ENCODE results near the gene MAP3K14.

Gene MAP3K14

DNA sequence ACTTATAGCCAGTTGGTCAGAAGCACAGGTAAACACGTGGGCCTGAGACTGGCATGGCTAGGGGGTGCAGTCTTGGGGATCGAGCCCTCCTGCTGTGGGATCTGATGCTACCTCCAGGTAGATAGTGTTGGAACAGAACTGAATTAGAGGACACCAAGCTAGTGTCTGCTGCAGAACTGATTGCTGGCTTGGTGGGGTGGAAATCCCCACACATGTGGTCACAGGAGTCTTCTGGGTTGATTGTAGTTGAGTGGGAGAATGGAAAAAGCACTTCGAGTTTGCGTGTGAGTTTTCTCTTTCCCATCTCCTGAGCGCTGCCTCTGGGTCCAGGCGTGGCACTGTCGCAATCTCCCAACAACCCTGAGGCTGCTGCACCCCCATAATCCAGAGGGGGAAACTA lies 46.9 kb downstream of the MAP3K14 start:
- TF ChIP-seq, protein P1, sequence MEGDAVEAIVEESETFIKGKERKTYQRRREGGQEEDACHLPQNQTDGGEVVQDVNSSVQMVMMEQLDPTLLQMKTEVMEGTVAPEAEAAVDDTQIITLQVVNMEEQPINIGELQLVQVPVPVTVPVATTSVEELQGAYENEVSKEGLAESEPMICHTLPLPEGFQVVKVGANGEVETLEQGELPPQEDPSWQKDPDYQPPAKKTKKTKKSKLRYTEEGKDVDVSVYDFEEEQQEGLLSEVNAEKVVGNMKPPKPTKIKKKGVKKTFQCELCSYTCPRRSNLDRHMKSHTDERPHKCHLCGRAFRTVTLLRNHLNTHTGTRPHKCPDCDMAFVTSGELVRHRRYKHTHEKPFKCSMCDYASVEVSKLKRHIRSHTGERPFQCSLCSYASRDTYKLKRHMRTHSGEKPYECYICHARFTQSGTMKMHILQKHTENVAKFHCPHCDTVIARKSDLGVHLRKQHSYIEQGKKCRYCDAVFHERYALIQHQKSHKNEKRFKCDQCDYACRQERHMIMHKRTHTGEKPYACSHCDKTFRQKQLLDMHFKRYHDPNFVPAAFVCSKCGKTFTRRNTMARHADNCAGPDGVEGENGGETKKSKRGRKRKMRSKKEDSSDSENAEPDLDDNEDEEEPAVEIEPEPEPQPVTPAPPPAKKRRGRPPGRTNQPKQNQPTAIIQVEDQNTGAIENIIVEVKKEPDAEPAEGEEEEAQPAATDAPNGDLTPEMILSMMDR (IDR thresholded peaks at IDR 0.05; ENCODE audit: insufficient read depth, low read length, poor library complexity, severe bottlenecking): no peak
- no peak for TF ChIP-seq EZH2phosphoT487 (conservative IDR thresholded peaks at IDR 0.05; ENCODE audit: low read length)
- H3K27me3 ChIP-seq (ENCODE audit: low read length): no peaks in the 10 kb centered on the region
- no peaks in the 10 kb centered on the region for H3K36me3 ChIP-seq (ENCODE audit: low read length)

DNA sequence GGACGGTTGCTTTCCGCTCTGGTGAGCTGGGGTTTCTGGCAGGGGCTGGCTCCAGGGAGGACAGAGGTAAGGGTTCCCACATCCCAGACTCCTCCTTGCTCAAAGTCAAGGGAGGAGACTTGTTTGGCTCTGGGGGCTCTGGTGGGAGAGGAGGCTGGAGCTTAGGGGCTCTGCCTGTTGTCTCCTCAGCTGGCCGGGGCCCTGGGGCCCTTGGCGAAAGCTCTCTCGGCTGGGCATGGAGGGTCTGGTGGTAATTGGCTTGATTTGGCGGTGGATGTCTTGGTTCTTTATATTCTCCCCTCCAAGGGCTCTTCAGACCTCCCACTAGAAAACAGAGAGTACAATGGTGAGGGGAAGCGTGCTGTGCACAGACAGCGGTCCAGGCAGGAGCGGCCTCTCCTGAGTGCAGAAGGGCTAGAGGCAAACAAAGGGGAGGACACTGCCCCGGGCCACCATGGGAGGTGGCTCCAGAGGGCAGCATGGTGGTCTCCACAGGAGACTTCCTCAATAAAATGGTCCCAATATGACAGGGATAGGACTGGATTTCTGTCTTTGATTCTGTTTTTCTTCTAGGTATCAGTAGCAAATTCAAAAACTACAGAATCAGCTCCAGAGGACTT lies 49.3 kb downstream of the MAP3K14 start:
- no peak for TF ChIP-seq EZH2phosphoT487 (conservative IDR thresholded peaks at IDR 0.05; ENCODE audit: low read length)
- TF ChIP-seq, protein P1 (IDR thresholded peaks at IDR 0.05; ENCODE audit: insufficient read depth, low read length, poor library complexity, severe bottlenecking): no peak
- Histone ChIP-seq H3K9ac (ENCODE audit: low read length) (no peak overlapping the region), H3K4me2 (ENCODE audit: low read depth, low read length, poor library complexity, severe bottlenecking) (no peak overlapping the region), H3K27ac (ENCODE audit: low read depth, low read length) (no peak overlapping the region), H3K9me2 (replicated peaks; ENCODE audit: insufficient read depth, low read length) (no peaks in the 10 kb centered on the region), H3K4me3 (ENCODE audit: insufficient read depth, low read length, poor library complexity, severe bottlenecking) (no peak overlapping the region), H3K9me3 (ENCODE audit: insufficient read depth, low read length) (no peaks in the 10 kb centered on the region), H3K27me3 (ENCODE audit: low read length) (no peaks in the 10 kb centered on the region), H3K36me3 (ENCODE audit: low read length) (no peaks in the 10 kb centered on the region), H4K20me1 (ENCODE audit: low read depth, low read length) (no peaks in the 10 kb centered on the region), H3F3A (ENCODE audit: insufficient read depth) (peaks cover 2% of the 10 kb centered on the region; the same call in 1 of the 2 replicates), H3K79me2 (ENCODE audit: insufficient read depth, low read length) (no peaks in the 10 kb centered on the region), H2AFZ (ENCODE audit: low read depth, low read length, severe bottlenecking) (no peak overlapping the region)

More for the DNA sequence above, 46.9 kb downstream of the MAP3K14 start:
- Histone ChIP-seq H3K9ac (ENCODE audit: low read length) (no peak overlapping the region), H3K9me3 (ENCODE audit: insufficient read depth, low read length) (no peaks in the 10 kb centered on the region), H2AFZ (ENCODE audit: low read depth, low read length, severe bottlenecking) (no peak overlapping the region), H3K4me2 (ENCODE audit: low read depth, low read length, poor library complexity, severe bottlenecking) (no peak overlapping the region), H4K20me1 (ENCODE audit: low read depth, low read length) (no peaks in the 10 kb centered on the region), H3K9me2 (replicated peaks; ENCODE audit: insufficient read depth, low read length) (no peaks in the 10 kb centered on the region), H3K27ac (ENCODE audit: low read depth, low read length) (no peak overlapping the region), H3K79me2 (ENCODE audit: insufficient read depth, low read length) (no peaks in the 10 kb centered on the region), H3K4me3 (ENCODE audit: insufficient read depth, low read length, poor library complexity, severe bottlenecking) (no peak overlapping the region), H3F3A (ENCODE audit: insufficient read depth) (peaks cover 2% of the 10 kb centered on the region; the same call in 1 of the 2 replicates)

DNA sequence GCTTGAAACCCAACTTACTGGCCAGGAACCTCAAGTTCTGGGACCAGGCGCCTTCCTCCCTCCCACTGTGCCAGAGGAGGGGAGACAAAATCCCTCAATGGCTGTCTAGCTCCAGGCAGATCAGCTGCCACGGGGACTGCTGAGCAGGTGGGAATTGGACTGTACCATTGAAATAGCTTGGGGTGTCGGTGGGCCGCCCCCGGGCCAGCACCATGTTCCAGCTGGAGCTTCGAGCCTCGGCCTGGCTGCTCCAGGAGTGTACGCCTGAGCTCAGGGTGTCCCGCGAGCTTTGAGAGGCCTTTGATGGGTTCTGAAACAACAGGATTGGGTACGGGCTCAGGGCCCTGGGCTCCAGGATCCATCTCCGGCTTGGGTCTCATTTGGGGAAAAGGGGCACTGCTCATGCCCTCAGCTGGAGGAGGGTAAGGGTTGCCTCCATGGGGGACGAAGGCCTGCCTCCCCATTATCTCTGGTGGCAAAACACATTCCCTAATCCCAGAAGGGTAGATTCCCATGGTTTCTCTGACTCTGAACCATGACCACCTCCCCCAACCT lies 50.4 kb downstream of the MAP3K14 start:
- no peaks in the 10 kb centered on the region for H3K9me3 ChIP-seq (ENCODE audit: insufficient read depth, low read length)
- no peaks in the 10 kb centered on the region for H3K79me2 ChIP-seq (ENCODE audit: insufficient read depth, low read length)
- TF ChIP-seq, protein P1 (IDR thresholded peaks at IDR 0.05; ENCODE audit: insufficient read depth, low read length, poor library complexity, severe bottlenecking): no peak
- TF ChIP-seq EZH2phosphoT487 (conservative IDR thresholded peaks at IDR 0.05; ENCODE audit: low read length): no peak
- H3K27me3 ChIP-seq (ENCODE audit: low read length): no peaks in the 10 kb centered on the region
- H3K4me2 ChIP-seq (ENCODE audit: low read depth, low read length, poor library complexity, severe bottlenecking): no peak overlapping the region
- peaks cover 2% of the 10 kb centered on the region; the same call in 1 of the 2 replicates for H3F3A ChIP-seq (ENCODE audit: insufficient read depth)
- H4K20me1 ChIP-seq (ENCODE audit: low read depth, low read length): no peaks in the 10 kb centered on the region
- no peak overlapping the region for H2AFZ ChIP-seq (ENCODE audit: low read depth, low read length, severe bottlenecking)
- H3K36me3 ChIP-seq (ENCODE audit: low read length): no peaks in the 10 kb centered on the region
- no peak overlapping the region for H3K9ac ChIP-seq (ENCODE audit: low read length)
- H3K4me3 ChIP-seq (ENCODE audit: insufficient read depth, low read length, poor library complexity, severe bottlenecking): no peak overlapping the region
- H3K9me2 ChIP-seq (replicated peaks; ENCODE audit: insufficient read depth, low read length): no peaks in the 10 kb centered on the region
- H3K27ac ChIP-seq (ENCODE audit: low read depth, low read length): no peak overlapping the region
